GM12892 (cell line): Measurements from ENCODE around the gene VSIG10L2.

ENCODE experiments used
- DNase-seq: peaks from one replicate; pipeline ENCODE4 v3.0.0; 2011; ENCODE audit not compliant: insufficient read length
- FAIRE-seq: peaks from 2 replicates; lab custom pipeline; 2011; peaks lifted over from hg19 to GRCh38; lab: Jason Lieb, UNC
- POLR2A ChIP-seq: IDR thresholded peaks from 2 replicates; pipeline ENCODE4 v1.6.1; 2011; ENCODE audit warnings: low read depth, low read length, control low read depth
- POLR2AphosphoS5 ChIP-seq: IDR thresholded peaks from 2 replicates; pipeline ENCODE4 v1.6.1; 2011; ENCODE audit warnings: low read depth, low read length, control low read depth
- TAF1 ChIP-seq: IDR thresholded peaks from 2 replicates; pipeline ENCODE4 v1.6.1; 2011; ENCODE audit warnings: low read depth, mild to moderate bottlenecking, control low read depth, low read length, borderline replicate concordance

The VSIG10L2 gene

GRCh38 chr11:125950696-125951651 is 5.1 kb downstream of the VSIG10L2 start:
- TF ChIP-seq TAF1 (no peak), POLR2A (no peak), POLR2AphosphoS5 (no peak)
- FAIRE-seq, result no peak

GRCh38 chr11:125951731-125952130 is 5.9 kb downstream of the VSIG10L2 start:
- no peak for DNase-seq
- FAIRE-seq, result no peak
- no peak for TF ChIP-seq POLR2A
- TF ChIP-seq POLR2AphosphoS5, result no peak
- TF ChIP-seq TAF1, result no peak

More at GRCh38 chr11:125950696-125951651, 5.1 kb downstream of the VSIG10L2 start:
- DNase-seq, result no peak

GRCh38 chr11:125952559-125952958 is 6.7 kb downstream of the VSIG10L2 start:
- TF ChIP-seq POLR2A, result no peak
- TF ChIP-seq POLR2AphosphoS5, result no peak
- TF ChIP-seq TAF1, result no peak
- DNase-seq, result no peak
- no peak for FAIRE-seq

GRCh38 chr11:125952973-125953372 is 7.1 kb downstream of the VSIG10L2 start:
- FAIRE-seq (no peak), DNase-seq (no peak)
- TF ChIP-seq POLR2A (no peak), TAF1 (no peak), POLR2AphosphoS5 (no peak)

- no peak for DNase-seq
- no peak for TF ChIP-seq POLR2AphosphoS5
- no peak for FAIRE-seq
Observed at GRCh38 chr11:125953401-125953935, 7.6 kb downstream of the VSIG10L2 start.

- DNase-seq (no peak), FAIRE-seq (no peak)
- TF ChIP-seq TAF1 (no peak), POLR2A (no peak), POLR2AphosphoS5 (no peak)
Observed at GRCh38 chr11:125954123-125954944, 8.5 kb downstream of the VSIG10L2 start.

GRCh38 chr11:125954945-125955640 is 9.2 kb downstream of the VSIG10L2 start:
- no peak for FAIRE-seq
- no peak for DNase-seq
- TF ChIP-seq POLR2A (no peak), POLR2AphosphoS5 (no peak), TAF1 (no peak)

- DNase-seq (no peak), FAIRE-seq (no peak)
- TF ChIP-seq TAF1 (no peak), POLR2AphosphoS5 (no peak), POLR2A (no peak)
Observed at GRCh38 chr11:125955856-125956255, 10.0 kb downstream of the VSIG10L2 start.

GRCh38 chr11:125956391-125957134 is 10.7 kb downstream of the VSIG10L2 start:
- FAIRE-seq (no peak), DNase-seq (no peak)
- TF ChIP-seq POLR2A (no peak), POLR2AphosphoS5 (no peak), TAF1 (no peak)

GRCh38 chr11:125957618-125958332 is 11.9 kb downstream of the VSIG10L2 start:
- no peak for TF ChIP-seq POLR2A
- TF ChIP-seq POLR2AphosphoS5, result no peak
- no peak for TF ChIP-seq TAF1
- no peak for FAIRE-seq

More at GRCh38 chr11:125957618-125958332, 11.9 kb downstream of the VSIG10L2 start:
- DNase-seq, result no peak
